Measurements from ENCODE around the gene ECI1. TPM values are rescaled to one million over a fixed set of nuclear protein-coding genes. Genes with fewer than 3 reads are reported as not detected.

ECI1 gene
- total and polyA plus RNA-seq, 2 of the 13 experiments (the other 11 are each of a cell fraction or from before 2014, with no cell fraction given), result 82.0 to 102 TPM

- TF ChIP-seq CHCHD3 (CRISPR knock-in tag; IDR thresholded peaks at IDR 0.05), result no peak
- TF ChIP-seq ZNF746 (CRISPR knock-in tag; IDR thresholded peaks at IDR 0.05), result no peak
- TF ChIP-seq EHMT2 (IDR thresholded peaks at IDR 0.05; ENCODE audit: borderline replicate concordance, low read depth, low read length), result no peak
- TF ChIP-seq NONO (IDR thresholded peaks at IDR 0.05), result no peak
- no peak for TF ChIP-seq NONO (CRISPR knock-in tag; conservative IDR thresholded peaks at IDR 0.05)
- no peak for TF ChIP-seq ZNF644 (CRISPR knock-in tag; IDR thresholded peaks at IDR 0.05; ENCODE audit: low read depth)
- TF ChIP-seq KLF9 (CRISPR knock-in tag; IDR thresholded peaks at IDR 0.05; ENCODE audit: low read depth), result no peak
- TF ChIP-seq GLI4 (CRISPR knock-in tag; IDR thresholded peaks at IDR 0.05; ENCODE audit: borderline replicate concordance), result no peak
- TF ChIP-seq THAP8 (CRISPR knock-in tag; IDR thresholded peaks at IDR 0.05; ENCODE audit: borderline replicate concordance), result no peak
- TF ChIP-seq NAIF1 (CRISPR knock-in tag; IDR thresholded peaks at IDR 0.05; ENCODE audit: borderline replicate concordance), result no peak
- TF ChIP-seq PAF1 (CRISPR knock-in tag; IDR thresholded peaks at IDR 0.05), result peak; percentile 91
- no peak for TF ChIP-seq NBN (conservative IDR thresholded peaks at IDR 0.05)
Measured at GRCh38 chr16:2226245-2226793, 25.1 kb downstream of the ECI1 start (continued).

GRCh38 chr16:2223942-2224486, 27.4 kb downstream of the ECI1 start:
- WGBS (ENCODE audit: low lambda C conversion rate), result 11% methylated on average over 4 of the region's 22 CpGs
- Histone ChIP-seq H4K20me1 (ENCODE audit: insufficient read depth, low read length) (peaks cover 11% of the 10 kb centered on the region), H3K9ac (ENCODE audit: insufficient read depth, low read depth, low read length) (peak overlapping the region; percentile 89), H3K27ac (ENCODE audit: extremely low read length, insufficient read depth, low read length) (peak overlapping the region; percentile 80), H3K4me2 (ENCODE audit: low read depth, low read length) (peak overlapping the region; percentile 79), H3K27me3 (ENCODE audit: control insufficient read depth in 1 of 2, insufficient read depth in 2 of 2, low read length in 2 of 2) (no peaks in the 10 kb centered on the region), H3K79me2 (ENCODE audit: insufficient read depth, low read length) (peaks cover 18% of the 10 kb centered on the region), H3K36me3 (replicated peaks in 1 of 2; ENCODE audit: control insufficient read depth in 1 of 2, insufficient read depth in 2 of 2, low read length in 2 of 2) (peaks cover 7 to 12% of the 10 kb centered on the region in 2 experiments; a peak in 3 of 5 replicates), H3K9me3 (ENCODE audit: low read length) (no peaks in the 10 kb centered on the region), H2AFZ (ENCODE audit: low read length) (no peak overlapping the region), H3K4me1 (ENCODE audit: insufficient read depth, low read length) (peaks cover 46% of the 10 kb centered on the region), H3K4me3 (replicated peaks in 1 of 3; ENCODE audit: insufficient read depth in 1 of 3, low read depth in 2 of 3, low read length in 3 of 3) (peak overlapping the region; percentile 78 to 95 (median 79))
- ATAC-seq, result peak; percentile 56
- TSS peak; percentile 82 for BruUV-seq (replicated peaks)
- ChIA-PET CTCF (ENCODE audit: low intra/inter-chr PET ratio, low total read pairs) (no interaction called here), POLR2A (interaction anchor here (1.8 to 2.6 kb wide), 2 partner anchors 10 to 27 kb away, joined by 9 to 14 read pairs; partner anchors contain the start of genes ECI1 and PGP)
- DNase-seq (ENCODE audit: low spot score), result peak; percentile 45
- intact Hi-C loops (cut with micrococcal nuclease; ENCODE audit: unreplicated experiment), result no loop called here
- FAIRE-seq, result peak; percentile 23
- in situ Hi-C loops (cut with HindIII; ENCODE audit: extremely low pct_ligation_motif_present, low pct_unique_long_range_greater_than_20kb), result no loop called here
- TF ChIP-seq HMGXB4 (CRISPR knock-in tag; IDR thresholded peaks at IDR 0.05; ENCODE audit: borderline replicate concordance in 1 of 2, low read depth in 1 of 2) (0 out of 4 replicates have a peak, but pooled peaks of 1 of the 2 experiments have one; percentile 33), NPAS2 (CRISPR knock-in tag; IDR thresholded peaks at IDR 0.05; ENCODE audit: borderline replicate concordance) (no peak), NR2C2 (CRISPR knock-in tag; IDR thresholded peaks at IDR 0.05; ENCODE audit: borderline replicate concordance) (no peak), ZBTB1 (CRISPR knock-in tag; IDR thresholded peaks at IDR 0.05; ENCODE audit: borderline replicate concordance) (no peak), KDM4B (CRISPR knock-in tag; IDR thresholded peaks at IDR 0.05) (no peak), POGZ (CRISPR knock-in tag; IDR thresholded peaks at IDR 0.05) (no peak), ZNF749 (CRISPR knock-in tag; IDR thresholded peaks at IDR 0.05; ENCODE audit: borderline replicate concordance) (0 out of 2 replicates have a peak, but pooled peaks have one; percentile 8), SALL1 (CRISPR knock-in tag; IDR thresholded peaks at IDR 0.05) (no peak), TFDP1 (CRISPR knock-in tag; IDR thresholded peaks at IDR 0.05; ENCODE audit: borderline replicate concordance) (peak; percentile 33; the same call in 1 of the 2 replicates)

Data from HepG2 (cell line).